Stimulated activated effector memory CD8-positive, alpha-beta T cell treated with anti-CD3 and anti-CD28 coated beads, Interleukin-12 subunit alpha, Interleukin-12 subunit beta, amount 100 ng/mL, for 72 hours (primary cell): ENCODE results near the gene EXOSC1.
"Not testable (repeated sequence)": the region's sequence is repeated elsewhere in the genome, so short reads cannot be mapped to it uniquely, and the experiment has no call there.

ENCODE experiments used
- ATAC-seq: fragments of 150-1000 bp; cut with Tn5 transposase; 2 replicates; pipeline ENCODE4 v1.10.0; 2021
- DNase-seq, 2 donors: peaks; one replicate each; pipeline ENCODE4 v3.0.0; 2021 to 2022; ENCODE audit warnings: low spot score in 2 of 2
- H3K27ac Mint-ChIP-seq: one replicate; pipeline ENCODE4 v1.8.0; 2022; ENCODE audit warnings: mild to moderate bottlenecking, mixed read lengths
- H3K36me3 Mint-ChIP-seq: one replicate; pipeline ENCODE4 v1.8.0; 2022; ENCODE audit warnings: mild to moderate bottlenecking, mixed read lengths
- H3K4me1 Mint-ChIP-seq: one replicate; pipeline ENCODE4 v1.8.0; 2022; ENCODE audit warnings: mixed read lengths
- H3K4me3 Mint-ChIP-seq: one replicate; pipeline ENCODE4 v1.8.0; 2022; ENCODE audit warnings: mild to moderate bottlenecking, mixed read lengths
- H3K9me3 Mint-ChIP-seq: one replicate; pipeline ENCODE4 v1.8.0; 2022; ENCODE audit warnings: mixed read lengths

Gene EXOSC1

DNA sequence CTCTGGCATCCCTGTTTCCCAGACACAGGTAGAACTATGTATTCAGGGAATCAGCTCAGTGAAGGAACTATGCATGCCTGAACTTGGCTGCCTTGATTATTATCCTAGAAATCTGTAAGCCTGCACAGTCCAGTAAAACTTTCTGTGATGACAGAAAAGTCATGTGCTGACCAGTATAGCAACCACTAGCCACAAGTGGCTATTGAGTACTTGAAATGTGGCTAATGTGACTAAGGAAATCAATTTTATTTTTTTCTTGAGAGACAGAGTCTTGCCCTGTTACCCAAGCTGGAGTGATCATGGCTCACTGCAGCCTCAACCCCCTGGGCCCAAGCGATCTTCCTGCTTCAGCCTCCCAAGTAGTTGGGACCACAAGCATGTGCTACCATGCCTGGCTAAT lies 3.5 kb downstream of the EXOSC1 start:
- Mint-ChIP-seq H3K4me1 (peaks cover 30% of the 10 kb centered on the region), H3K9me3 (no peaks in the 10 kb centered on the region)
- DNase-seq: no peak

DNA sequence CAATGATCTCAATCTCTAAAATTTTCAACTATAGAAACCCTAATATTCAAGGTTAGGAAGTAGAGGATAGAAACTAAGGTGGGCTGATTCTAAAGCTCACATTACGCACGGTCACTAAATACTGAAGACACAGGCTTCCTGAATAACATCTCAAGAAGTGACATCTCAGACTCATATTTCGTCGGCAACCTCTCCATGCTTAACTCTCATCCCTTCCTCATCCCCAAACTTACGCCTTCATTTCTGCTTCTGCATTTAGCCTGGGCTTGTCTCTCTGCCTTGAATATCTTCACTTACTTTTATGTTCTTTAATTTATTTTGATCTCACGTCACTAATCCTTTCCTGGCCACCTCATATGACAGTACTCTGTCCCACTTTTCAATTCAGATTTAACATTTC lies 10.6 kb downstream of the EXOSC1 start:
- ATAC-seq: no peak
- DNase-seq: no peak
- Mint-ChIP-seq H3K4me1 (no peaks in the 10 kb centered on the region), H3K4me3 (no peak overlapping the region), H3K36me3 (peaks cover 96% of the 10 kb centered on the region), H3K9me3 (no peaks in the 10 kb centered on the region), H3K27ac (peak overlapping the region; percentile 0)

More for the DNA sequence above, 3.5 kb downstream of the EXOSC1 start:
- Mint-ChIP-seq H3K27ac (no peak overlapping the region), H3K36me3 (peaks cover 82% of the 10 kb centered on the region), H3K4me3 (no peak overlapping the region)
- ATAC-seq: no peak

DNA sequence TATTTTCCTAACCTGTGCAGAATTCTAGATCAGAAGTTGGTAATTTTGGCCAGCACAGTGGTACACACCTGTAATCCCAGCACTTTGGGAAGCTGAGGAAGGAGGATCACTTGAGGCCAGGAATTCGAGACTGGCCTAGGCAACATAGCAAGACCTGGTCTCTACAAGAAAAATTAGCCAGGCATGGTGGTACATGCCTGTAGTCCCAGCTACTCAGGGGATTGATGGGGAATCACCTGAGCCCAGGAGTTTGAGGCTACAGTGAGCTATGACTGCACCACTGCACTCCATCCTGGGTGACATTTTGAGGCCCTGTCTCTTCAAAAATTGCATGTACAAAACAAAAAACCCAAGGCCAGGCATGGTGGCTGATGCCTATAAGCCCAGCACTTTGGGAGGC lies 11.2 kb downstream of the EXOSC1 start:
- Mint-ChIP-seq H3K27ac (peak overlapping the region; percentile 63), H3K4me3 (no peak overlapping the region), H3K4me1 (no peaks in the 10 kb centered on the region), H3K36me3 (peaks cover 96% of the 10 kb centered on the region), H3K9me3 (no peaks in the 10 kb centered on the region)
- no peak for DNase-seq
- ATAC-seq: no peak

DNA sequence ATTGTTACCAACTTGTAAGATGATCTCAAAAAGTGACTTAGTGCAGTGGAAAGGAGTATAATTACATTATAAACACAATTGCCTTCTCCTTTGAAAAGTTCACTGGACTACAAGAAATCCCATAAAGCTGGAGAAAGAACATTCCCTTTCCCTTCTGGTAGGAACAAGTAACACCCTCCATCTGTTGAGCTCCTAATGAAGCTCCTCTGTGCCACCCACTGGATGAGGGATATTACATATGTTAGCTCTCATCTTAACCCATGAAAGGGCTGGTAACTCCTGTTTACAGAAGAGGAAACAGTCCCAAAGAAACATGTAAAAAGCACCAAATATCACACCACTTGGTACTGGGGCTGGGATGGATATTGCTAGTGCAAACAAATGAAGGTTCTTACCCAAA lies 11.8 kb downstream of the EXOSC1 start:
- DNase-seq: no peak
- ATAC-seq: no peak
- no peaks in the 10 kb centered on the region for H3K9me3 Mint-ChIP-seq

DNA sequence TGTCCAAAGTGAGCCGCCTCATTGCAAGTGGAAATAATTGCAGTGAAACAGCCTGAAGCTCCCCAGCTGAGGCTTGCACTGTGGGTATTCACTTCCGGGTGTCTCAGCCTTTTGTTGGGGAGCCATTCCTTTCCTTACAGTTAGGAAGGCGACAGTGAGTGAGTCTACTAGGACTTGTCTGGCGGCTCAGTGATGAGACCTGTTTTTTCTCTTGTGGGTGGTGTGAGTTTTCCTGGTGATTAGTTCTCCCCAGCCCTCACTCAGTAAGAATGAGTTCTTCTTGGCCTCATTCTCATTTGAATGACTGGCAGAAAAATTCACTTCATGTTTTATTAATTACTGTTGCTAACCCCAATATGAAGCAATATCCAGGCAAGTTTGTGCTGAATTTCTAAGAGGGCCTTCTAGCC lies 17.2 kb downstream of the EXOSC1 start:
- DNase-seq (no peak), ATAC-seq (peak; percentile 4)
- Mint-ChIP-seq H3K9me3 (no peaks in the 10 kb centered on the region), H3K4me1 (peaks cover 12% of the 10 kb centered on the region), H3K36me3 (peaks cover 93% of the 10 kb centered on the region), H3K4me3 (peak overlapping the region; percentile 59), H3K27ac (peak overlapping the region; percentile 87)

More for the DNA sequence above, 11.8 kb downstream of the EXOSC1 start:
- H3K36me3 Mint-ChIP-seq: peaks cover 96% of the 10 kb centered on the region
- H3K27ac Mint-ChIP-seq: peak overlapping the region; percentile 63
- H3K4me1 Mint-ChIP-seq: no peaks in the 10 kb centered on the region
- H3K4me3 Mint-ChIP-seq: no peak overlapping the region

DNA sequence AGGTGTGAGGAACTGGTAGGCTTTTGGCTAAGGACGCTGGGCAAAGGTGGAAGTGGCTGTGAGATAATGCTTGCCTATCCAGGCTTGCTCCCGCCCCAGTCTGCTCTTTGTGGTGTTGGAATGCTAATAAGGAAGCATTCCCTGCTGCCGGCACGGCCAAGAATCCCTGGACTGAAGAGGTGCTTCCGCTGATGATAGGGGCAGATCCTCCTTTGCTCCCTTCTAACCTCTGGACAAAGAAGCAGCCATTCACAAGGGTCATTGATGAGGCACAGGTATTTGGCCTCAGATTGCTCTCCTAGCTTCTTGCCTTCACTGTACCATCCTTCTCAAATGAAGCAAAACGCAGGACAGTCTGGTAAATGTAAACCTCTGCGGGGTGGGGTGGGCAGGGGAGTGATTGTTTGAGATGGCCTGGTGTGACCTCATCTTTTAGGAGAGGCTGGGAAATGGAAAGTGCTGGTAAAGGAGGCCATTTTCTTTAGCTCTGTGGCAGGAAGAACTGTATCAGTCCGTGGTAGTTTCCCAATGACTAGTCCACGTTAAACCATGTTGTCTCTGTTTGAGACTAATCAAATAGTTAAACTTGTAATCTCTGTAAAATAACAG lies 18.1 kb downstream of the EXOSC1 start:
- H3K9me3 Mint-ChIP-seq: no peaks in the 10 kb centered on the region
- H3K36me3 Mint-ChIP-seq: peaks cover 86% of the 10 kb centered on the region
- peak overlapping the region; percentile 87 for H3K27ac Mint-ChIP-seq
- peak overlapping the region; percentile 59 for H3K4me3 Mint-ChIP-seq
- peak; percentile 67 for ATAC-seq
- DNase-seq: peak in 1 of 2 donors; percentile 64
- H3K4me1 Mint-ChIP-seq: peaks cover 21% of the 10 kb centered on the region

DNA sequence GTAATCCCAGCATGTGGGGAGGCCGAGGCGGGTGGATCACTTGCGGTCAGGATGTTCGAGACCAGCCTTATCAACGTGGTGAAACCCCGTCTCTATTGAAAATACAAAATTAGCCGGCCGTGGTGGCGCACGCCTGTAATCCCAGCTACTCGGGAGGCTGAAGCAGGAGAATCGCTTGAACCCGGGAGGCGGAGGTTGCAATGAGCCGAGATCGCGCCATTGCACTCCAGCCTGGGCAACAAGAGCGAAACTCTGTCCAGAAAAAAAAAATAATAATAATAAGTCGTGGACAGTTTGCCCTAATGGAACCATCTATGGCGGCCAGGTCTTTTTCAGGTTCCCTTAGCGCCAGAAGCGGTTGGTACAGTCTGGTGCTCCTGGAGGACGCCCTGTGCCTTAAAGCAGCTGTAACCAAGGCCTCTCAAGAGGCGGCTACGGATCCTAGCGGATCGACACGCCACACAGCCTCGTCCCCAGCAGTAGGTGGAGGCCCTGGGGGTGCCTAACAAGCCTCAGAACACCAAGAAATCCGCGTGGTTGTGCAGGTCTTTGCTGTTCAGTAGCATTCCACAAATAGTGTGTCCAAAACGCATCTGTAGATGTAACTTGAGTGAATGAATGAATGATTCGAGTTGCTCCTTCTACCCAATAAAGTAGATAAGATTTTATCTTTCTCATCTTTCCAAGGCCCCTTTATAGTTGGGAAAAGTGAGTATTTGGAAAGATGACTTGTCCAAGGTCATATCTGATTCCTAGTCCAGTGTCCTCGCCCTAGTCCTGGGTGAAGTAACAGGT lies 18.8 kb downstream of the EXOSC1 start:
- Mint-ChIP-seq H3K27ac (peak overlapping the region; percentile 87), H3K4me1 (peaks cover 21% of the 10 kb centered on the region), H3K4me3 (peak overlapping the region; percentile 59), H3K36me3 (peaks cover 81% of the 10 kb centered on the region), H3K9me3 (no peaks in the 10 kb centered on the region)
- DNase-seq (no peak), ATAC-seq (no peak)

DNA sequence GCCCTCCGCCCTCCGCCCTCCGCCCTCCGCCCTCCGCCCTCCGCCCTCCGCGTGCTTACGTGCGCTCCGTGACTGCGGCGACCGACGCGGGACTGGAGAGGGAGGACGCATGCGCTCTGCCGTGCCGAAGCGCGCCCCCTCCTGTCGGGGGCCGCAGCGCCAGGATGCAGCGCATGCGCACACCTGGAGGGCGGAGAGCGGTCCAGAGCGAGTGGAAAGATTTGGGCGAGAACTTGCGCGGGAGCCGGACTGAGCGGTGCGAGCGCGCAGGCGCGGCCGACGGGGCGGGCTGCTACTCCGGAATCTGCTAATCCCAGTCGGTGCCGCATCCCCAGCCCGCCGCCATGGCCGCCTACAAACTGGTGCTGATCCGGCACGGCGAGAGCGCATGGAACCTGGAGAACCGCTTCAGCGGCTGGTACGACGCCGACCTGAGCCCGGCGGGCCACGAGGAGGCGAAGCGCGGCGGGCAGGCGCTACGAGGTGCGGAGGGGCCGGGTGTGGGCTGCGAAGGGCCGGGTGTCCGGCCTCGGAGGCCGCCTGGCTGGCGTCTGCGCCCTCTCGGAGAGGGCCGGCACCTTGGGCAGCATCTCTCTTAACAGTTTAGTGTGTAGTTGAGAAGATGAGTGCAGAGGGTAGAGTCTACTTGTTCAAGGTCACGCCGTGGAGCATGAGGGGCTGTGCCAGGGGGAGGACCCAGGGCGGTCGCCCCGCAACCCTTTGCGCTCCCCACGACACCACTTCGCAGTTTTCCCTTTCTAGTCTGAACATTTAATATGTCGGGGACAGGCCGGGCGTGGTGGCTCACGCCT lies 19.6 kb downstream of the EXOSC1 start, which contains the start of gene PGAM1:
Gene PGAM1 (plus strand): TSS at position 228 of the 812 bp plus-strand sequence. CDS start 117 bp downstream, at position 345.
- H3K27ac Mint-ChIP-seq: peak within 1 kb of the TSS; percentile 87
- peak; percentile 97 to 98 for DNase-seq
- H3K36me3 Mint-ChIP-seq: peaks cover 77% of the 10 kb centered on the region
- H3K9me3 Mint-ChIP-seq: no peaks in the 10 kb centered on the region
- H3K4me1 Mint-ChIP-seq: peaks cover 25% of the 10 kb centered on the region
- ATAC-seq: peak; percentile 83
- H3K4me3 Mint-ChIP-seq: peak within 1 kb of the TSS; percentile 59

DNA sequence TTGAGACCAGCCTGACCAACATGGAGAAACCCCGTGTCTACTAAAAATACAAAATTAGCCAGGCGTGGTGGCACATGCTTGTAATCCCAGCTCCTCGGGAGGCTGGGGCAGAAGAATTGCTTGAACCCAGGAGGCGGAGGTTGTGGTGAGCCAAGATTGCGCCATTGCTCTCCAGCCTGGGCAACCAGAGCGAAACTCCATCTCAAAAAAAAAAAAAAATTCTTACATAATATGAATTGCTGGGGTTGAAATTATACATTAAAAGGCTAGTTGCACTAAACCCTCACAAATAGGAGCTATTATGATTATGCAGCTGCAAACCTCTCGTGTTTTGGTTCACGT lies 22.1 kb downstream of the EXOSC1 start:
- H3K36me3 Mint-ChIP-seq: peaks cover 71% of the 10 kb centered on the region
- DNase-seq, ATAC-seq, H3K9me3 Mint-ChIP-seq: not testable (repeated sequence)
- peak overlapping the region; percentile 87 for H3K27ac Mint-ChIP-seq
- H3K4me3 Mint-ChIP-seq: peak overlapping the region; percentile 59
- H3K4me1 Mint-ChIP-seq: peaks cover 36% of the 10 kb centered on the region

DNA sequence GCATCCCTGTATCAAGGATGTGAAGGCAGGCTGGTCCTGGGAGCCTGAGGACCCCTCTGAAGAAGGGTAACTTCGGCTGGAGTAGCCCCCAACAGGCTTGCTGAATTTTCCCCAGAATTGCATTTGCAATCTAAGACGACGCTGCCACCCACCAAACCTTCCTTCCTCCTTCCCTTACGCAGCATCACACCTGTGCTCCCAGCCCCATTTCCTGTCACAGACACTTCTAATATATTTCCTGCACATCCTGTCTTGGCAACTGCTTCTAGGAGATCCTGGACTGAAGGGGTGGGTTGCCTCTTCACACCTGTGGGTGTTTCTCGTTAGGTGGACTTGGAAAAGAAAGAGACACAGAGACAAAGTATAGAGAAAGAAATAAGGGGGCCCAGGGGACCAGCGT lies 29.2 kb downstream of the EXOSC1 start:
- H3K4me1 Mint-ChIP-seq: peaks cover 59% of the 10 kb centered on the region
- no peak for ATAC-seq
- peak overlapping the region; percentile 81 for H3K27ac Mint-ChIP-seq
- H3K9me3 Mint-ChIP-seq: no peaks in the 10 kb centered on the region
- H3K4me3 Mint-ChIP-seq: peak overlapping the region; percentile 26
- H3K36me3 Mint-ChIP-seq: peaks cover 51% of the 10 kb centered on the region
- DNase-seq: no peak

DNA sequence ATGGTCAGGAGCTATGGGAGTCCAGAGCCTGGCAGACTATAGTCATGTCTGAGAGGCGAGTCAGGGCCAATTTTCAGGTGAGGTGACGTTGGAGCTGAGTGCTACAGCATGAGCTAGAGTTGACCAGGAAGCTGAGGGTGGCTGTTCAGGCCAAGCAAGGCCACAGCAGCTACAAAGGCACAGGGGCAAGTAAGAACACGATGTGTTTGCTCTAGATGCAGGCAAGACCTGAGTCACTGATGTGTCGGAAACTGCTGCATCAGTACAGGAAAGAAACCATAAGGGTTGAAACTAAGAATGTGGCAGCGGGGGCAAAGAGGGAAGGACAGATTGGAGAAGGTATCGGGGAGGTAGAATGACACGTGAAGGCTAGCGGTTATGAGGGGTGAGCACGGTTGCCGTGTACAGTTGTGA lies 32.9 kb downstream of the EXOSC1 start:
- Mint-ChIP-seq H3K27ac (peak overlapping the region; percentile 81), H3K36me3 (peaks cover 28% of the 10 kb centered on the region)
- ATAC-seq: peak; percentile 91

DNA sequence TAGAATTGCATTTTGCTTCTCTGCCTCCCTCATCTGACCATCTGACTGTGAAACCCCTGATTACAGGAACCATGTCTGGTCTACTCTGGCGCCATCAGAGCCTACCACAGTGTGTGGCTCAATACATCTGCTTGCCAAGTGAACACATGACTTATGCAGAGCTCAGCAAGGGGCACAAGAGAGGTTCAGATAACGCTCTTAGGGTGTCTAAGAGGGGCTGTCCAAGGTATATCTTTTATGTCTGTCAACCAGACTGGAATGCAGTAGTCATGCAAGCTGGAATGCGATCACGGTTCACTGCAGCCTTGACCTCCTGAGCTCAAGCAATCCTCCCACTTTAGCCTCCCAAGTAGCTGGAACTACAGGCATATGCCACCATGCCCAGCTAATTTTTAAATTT lies 34.4 kb downstream of the EXOSC1 start:
- peaks cover 38% of the 10 kb centered on the region for H3K4me1 Mint-ChIP-seq

More for the DNA sequence above, 32.9 kb downstream of the EXOSC1 start:
- Mint-ChIP-seq H3K9me3 (no peaks in the 10 kb centered on the region), H3K4me3 (peak overlapping the region; percentile 45), H3K4me1 (peaks cover 41% of the 10 kb centered on the region)
- DNase-seq: peak in 1 of 2 donors; percentile 83

DNA sequence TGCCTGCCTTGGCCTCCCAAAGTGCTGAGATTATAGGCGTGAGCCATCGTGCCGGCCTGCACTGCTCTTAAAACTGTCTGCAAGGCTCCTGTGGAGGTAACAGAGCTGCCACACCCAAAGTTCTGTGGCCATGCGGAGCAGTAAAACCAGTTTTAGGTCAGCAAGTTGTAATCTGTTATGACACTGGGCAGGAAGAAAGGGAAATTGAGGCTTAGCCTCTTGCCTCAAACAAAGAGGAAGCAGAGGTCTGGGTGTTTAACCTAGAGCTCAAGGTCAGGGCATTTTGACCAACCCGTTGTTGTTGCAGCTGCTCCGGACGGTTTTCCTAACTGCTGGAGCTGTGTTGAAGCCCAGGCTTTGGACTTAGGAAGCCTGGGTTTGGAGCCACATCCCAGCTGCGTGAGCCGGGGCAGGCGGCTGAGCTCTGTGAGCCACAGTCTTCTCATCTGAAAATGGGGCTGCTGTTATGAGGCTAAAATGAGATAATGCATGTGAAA lies 37.3 kb downstream of the EXOSC1 start:
- no peak for DNase-seq
- peak overlapping the region; percentile 38 for H3K27ac Mint-ChIP-seq
- peaks cover 6% of the 10 kb centered on the region for H3K36me3 Mint-ChIP-seq

More for the DNA sequence above, 34.4 kb downstream of the EXOSC1 start:
- Mint-ChIP-seq H3K9me3 (no peaks in the 10 kb centered on the region), H3K36me3 (peaks cover 26% of the 10 kb centered on the region), H3K4me3 (no peak overlapping the region), H3K27ac (no peak overlapping the region)
- no peak for DNase-seq
- no peak for ATAC-seq

DNA sequence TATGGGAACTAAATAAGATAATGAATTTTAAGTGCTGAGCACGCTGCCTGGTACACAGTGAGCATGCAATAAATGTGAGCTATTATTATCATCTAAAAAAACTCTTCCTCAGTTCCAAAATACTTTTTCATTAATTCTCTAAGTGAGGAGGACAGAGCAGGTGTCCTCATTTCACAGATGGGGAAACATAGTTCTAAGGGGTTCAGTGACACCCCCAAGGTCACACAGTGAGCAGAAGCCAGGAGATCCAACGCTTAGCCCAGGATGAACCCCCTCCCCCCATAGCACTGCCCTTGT lies 37.9 kb downstream of the EXOSC1 start:
- Mint-ChIP-seq H3K4me3 (peak overlapping the region; percentile 42), H3K4me1 (peaks cover 16% of the 10 kb centered on the region), H3K27ac (peak overlapping the region; percentile 38), H3K9me3 (no peaks in the 10 kb centered on the region), H3K36me3 (peaks cover 2% of the 10 kb centered on the region)
- no peak for DNase-seq
- no peak for ATAC-seq

More for the DNA sequence above, 37.3 kb downstream of the EXOSC1 start:
- Mint-ChIP-seq H3K4me3 (no peak overlapping the region), H3K9me3 (no peaks in the 10 kb centered on the region), H3K4me1 (peaks cover 22% of the 10 kb centered on the region)
- no peak for ATAC-seq
